ENCODE data around the gene PCSK4. TPM values are rescaled to one million over a fixed set of nuclear protein-coding genes. Genes with fewer than 3 reads are reported as not detected.
"Not testable (repeated sequence)": the region's sequence is repeated elsewhere in the genome, so short reads cannot be mapped to it uniquely, and the experiment has no call there.

PCSK4 gene
- total and polyA plus RNA-seq, 4 donors: 2.2 to 14.4 (median 9.3) TPM

DNA sequence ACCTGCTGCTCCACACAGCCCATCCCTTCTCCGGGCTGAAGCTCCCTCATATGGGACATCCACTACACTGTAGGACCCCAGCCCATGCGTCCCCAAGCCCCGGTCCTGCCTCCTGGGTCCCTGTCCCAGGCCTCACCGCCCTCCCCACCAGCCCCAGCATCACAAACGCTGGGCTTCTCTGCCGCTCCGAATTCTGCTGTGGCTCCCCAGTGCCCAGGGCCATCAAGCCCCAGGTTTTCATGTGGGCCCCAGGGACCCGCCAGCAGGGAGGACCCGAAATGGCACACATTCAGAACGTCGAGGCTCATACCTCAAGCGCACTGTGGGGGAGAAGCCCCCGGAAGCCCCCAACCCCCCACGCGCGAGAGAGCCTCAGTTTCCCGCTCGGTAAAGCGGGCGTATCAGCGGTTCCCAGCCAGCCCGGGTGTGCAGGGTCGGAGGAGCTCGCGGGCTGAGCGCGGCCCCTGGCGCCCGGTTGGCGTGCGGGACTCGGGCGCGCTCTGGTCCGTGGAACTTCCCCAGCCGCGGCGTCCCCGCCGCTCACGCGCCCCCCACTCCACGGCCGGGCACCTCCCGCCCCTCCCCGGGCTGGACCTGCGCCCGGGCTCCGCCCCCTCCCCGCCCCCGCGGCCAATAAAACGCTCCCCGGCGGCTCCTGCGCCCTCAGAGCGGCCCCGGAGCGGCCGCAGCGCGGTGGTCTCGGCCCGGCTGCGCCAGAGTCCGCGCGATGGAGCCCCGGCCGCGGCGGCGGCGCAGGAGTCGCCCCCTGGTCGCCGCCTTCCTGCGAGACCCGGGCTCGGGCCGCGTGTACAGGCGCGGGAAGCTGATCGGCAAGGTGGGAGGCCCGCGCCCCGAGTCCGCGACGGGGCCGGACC lies 33.5 kb upstream of the PCSK4 start, which contains the start of gene PLK5:
TSS of gene PLK5 (plus strand) at position 666 of the 875 bp plus-strand sequence. CDS start 2,920 bp downstream, outside the sequence.
- H3K4me3 ChIP-seq (ENCODE audit: low read depth, low read length): no peak within 1 kb of the TSS
- 7% methylated on average over 92 of the region's 92 CpGs for whole genome bisulfite sequencing (ENCODE audit: insufficient coverage)
- H3K27me3 ChIP-seq (ENCODE audit: control insufficient read depth, insufficient read depth, low read length): peaks cover 20% of the 10 kb centered on the region
- H3K36me3 ChIP-seq (ENCODE audit: control insufficient read depth, insufficient read depth, low read length): peaks cover 25% of the 10 kb centered on the region
- H3K27ac ChIP-seq (ENCODE audit: low read depth, low read length): no peak within 1 kb of the TSS
- DNase-seq (ENCODE audit: low read depth in 4 of 6, low spot score in 6 of 6): peak in 2 of 6 donors; percentile 48 to 50
- H3K4me1 ChIP-seq (ENCODE audit: control insufficient read depth, insufficient read depth, low read length): peaks cover 29% of the 10 kb centered on the region
- H3K9me3 ChIP-seq (ENCODE audit: control insufficient read depth, insufficient read depth, low read length): no peaks in the 10 kb centered on the region

- peaks cover 20% of the 10 kb centered on the region for H3K27me3 ChIP-seq (ENCODE audit: control insufficient read depth, insufficient read depth, low read length)
- H3K36me3 ChIP-seq (ENCODE audit: control insufficient read depth, insufficient read depth, low read length): peaks cover 20% of the 10 kb centered on the region
- H3K27ac ChIP-seq (ENCODE audit: low read depth, low read length): no peak overlapping the region
- no peak for DNase-seq (ENCODE audit: low read depth in 4 of 6, low spot score in 6 of 6)
- H3K9me3 ChIP-seq (ENCODE audit: control insufficient read depth, insufficient read depth, low read length): no peaks in the 10 kb centered on the region
- 81% methylated on average over 17 of the region's 18 CpGs for WGBS (ENCODE audit: insufficient coverage)
- H3K4me3 ChIP-seq (ENCODE audit: low read depth, low read length): no peak overlapping the region
- H3K4me1 ChIP-seq (ENCODE audit: control insufficient read depth, insufficient read depth, low read length): peaks cover 29% of the 10 kb centered on the region
Observed at GRCh38 chr19:1522838-1523237, 32.7 kb upstream of the PCSK4 start.

DNA sequence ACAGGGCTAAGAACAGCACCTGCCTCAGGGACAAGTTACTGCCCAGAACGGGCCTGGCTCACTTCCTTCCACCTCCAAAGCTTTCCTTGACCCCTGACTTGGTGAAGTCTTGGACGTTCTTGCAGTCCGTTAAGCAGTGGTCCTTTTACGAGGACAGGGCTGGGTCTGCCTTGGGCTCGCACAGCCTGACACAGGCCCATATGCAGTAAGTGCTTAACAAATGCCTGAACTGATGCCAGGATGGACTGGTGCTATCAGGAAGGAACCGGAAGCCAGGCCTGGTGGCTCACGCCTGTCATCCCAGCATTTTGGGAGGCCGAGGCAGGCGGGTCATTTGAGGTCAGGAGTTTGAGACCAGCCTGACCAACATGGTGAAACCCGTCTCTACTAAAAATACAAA lies 31.9 kb upstream of the PCSK4 start:
- no peak overlapping the region for H3K4me3 ChIP-seq (ENCODE audit: low read depth, low read length)
- H3K4me1 ChIP-seq (ENCODE audit: control insufficient read depth, insufficient read depth, low read length): peaks cover 29% of the 10 kb centered on the region
- H3K9me3 ChIP-seq (ENCODE audit: control insufficient read depth, insufficient read depth, low read length): no peaks in the 10 kb centered on the region
- peak overlapping the region; percentile 60 for H3K27ac ChIP-seq (ENCODE audit: low read depth, low read length)
- WGBS (ENCODE audit: insufficient coverage): 55% methylated on average over 8 of the region's 10 CpGs
- H3K27me3 ChIP-seq (ENCODE audit: control insufficient read depth, insufficient read depth, low read length): peaks cover 20% of the 10 kb centered on the region
- DNase-seq (ENCODE audit: low read depth in 4 of 6, low spot score in 6 of 6): no peak
- peaks cover 17% of the 10 kb centered on the region for H3K36me3 ChIP-seq (ENCODE audit: control insufficient read depth, insufficient read depth, low read length)

DNA sequence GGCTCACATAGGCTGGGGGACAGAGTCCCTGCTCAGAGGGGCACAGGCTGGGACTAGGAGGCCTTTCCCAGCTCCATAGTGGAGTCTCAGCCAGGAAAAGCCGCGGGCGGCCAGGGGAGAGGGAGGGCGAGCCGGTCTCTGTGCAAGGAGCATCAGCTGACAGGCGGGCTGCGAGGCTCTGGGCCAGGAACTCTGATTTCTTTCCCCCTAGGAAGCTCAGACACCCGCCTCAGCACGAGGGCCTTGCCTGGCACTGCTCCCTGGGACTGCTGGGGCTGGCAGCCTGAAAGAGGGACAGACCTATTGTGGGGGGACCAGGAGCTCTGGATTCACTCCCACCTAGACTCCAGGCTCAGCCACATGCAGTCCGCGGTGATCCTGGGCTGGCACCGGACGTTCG lies 31.5 kb upstream of the PCSK4 start:
- Histone ChIP-seq H3K27me3 (ENCODE audit: control insufficient read depth, insufficient read depth, low read length) (peaks cover 20% of the 10 kb centered on the region), H3K9me3 (ENCODE audit: control insufficient read depth, insufficient read depth, low read length) (no peaks in the 10 kb centered on the region), H3K4me3 (ENCODE audit: low read depth, low read length) (no peak overlapping the region), H3K4me1 (ENCODE audit: control insufficient read depth, insufficient read depth, low read length) (peaks cover 29% of the 10 kb centered on the region), H3K27ac (ENCODE audit: low read depth, low read length) (peak overlapping the region; percentile 60), H3K36me3 (ENCODE audit: control insufficient read depth, insufficient read depth, low read length) (peaks cover 14% of the 10 kb centered on the region)
- DNase-seq (ENCODE audit: low read depth in 4 of 6, low spot score in 6 of 6): peak in 3 of 6 donors; percentile 48 to 82 (median 70)
- 20% methylated on average over 14 of the region's 14 CpGs for WGBS (ENCODE audit: insufficient coverage)

- H3K27me3 ChIP-seq (ENCODE audit: control insufficient read depth, insufficient read depth, low read length): peaks cover 18% of the 10 kb centered on the region
- H3K4me3 ChIP-seq (ENCODE audit: low read depth, low read length): no peak overlapping the region
- H3K36me3 ChIP-seq (ENCODE audit: control insufficient read depth, insufficient read depth, low read length): peaks cover 2% of the 10 kb centered on the region
- DNase-seq (ENCODE audit: low read depth in 4 of 6, low spot score in 6 of 6): no peak
- H3K4me1 ChIP-seq (ENCODE audit: control insufficient read depth, insufficient read depth, low read length): peaks cover 27% of the 10 kb centered on the region
- H3K9me3 ChIP-seq (ENCODE audit: control insufficient read depth, insufficient read depth, low read length): no peaks in the 10 kb centered on the region
- no peak overlapping the region for H3K27ac ChIP-seq (ENCODE audit: low read depth, low read length)
- WGBS (ENCODE audit: insufficient coverage): 85% methylated on average over 16 of the region's 17 CpGs
Observed at GRCh38 chr19:1520203-1520780, 30.1 kb upstream of the PCSK4 start.

GRCh38 chr19:1519802-1520201 lies 29.7 kb upstream of the PCSK4 start:
- 78% methylated on average over 8 of the region's 8 CpGs for WGBS (ENCODE audit: insufficient coverage)
- H3K4me3 ChIP-seq (ENCODE audit: low read depth, low read length); H3K9me3 ChIP-seq (ENCODE audit: control insufficient read depth, insufficient read depth, low read length); H3K27ac ChIP-seq (ENCODE audit: low read depth, low read length); H3K36me3 ChIP-seq (ENCODE audit: control insufficient read depth, insufficient read depth, low read length); DNase-seq (ENCODE audit: low read depth in 4 of 6, low spot score in 6 of 6): not testable (repeated sequence)
- Histone ChIP-seq H3K27me3 (ENCODE audit: control insufficient read depth, insufficient read depth, low read length) (peaks cover 17% of the 10 kb centered on the region), H3K4me1 (ENCODE audit: control insufficient read depth, insufficient read depth, low read length) (peaks cover 23% of the 10 kb centered on the region)

DNA sequence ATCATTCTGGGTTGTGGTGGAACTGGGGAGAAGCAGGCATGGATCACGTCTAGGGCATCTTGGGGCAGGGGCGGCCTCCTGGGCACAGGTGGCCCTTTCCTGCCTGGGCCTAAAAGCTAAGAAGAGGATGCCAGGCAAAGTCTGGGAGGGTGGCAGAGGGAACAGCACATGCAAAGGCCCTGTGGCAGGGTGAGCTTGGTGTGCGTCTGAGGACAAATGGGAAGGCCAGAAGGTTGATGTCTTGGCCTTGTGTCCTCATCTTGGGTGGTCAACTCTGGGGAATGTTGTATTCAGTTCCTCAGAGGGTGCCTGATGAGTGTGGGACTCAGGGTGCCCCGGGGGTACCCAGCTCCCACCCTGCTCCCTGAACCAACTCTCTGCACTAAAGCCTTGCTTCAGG lies 28.3 kb upstream of the PCSK4 start:
- no peak for DNase-seq (ENCODE audit: low read depth in 4 of 6, low spot score in 6 of 6)
- H3K27ac ChIP-seq (ENCODE audit: low read depth, low read length): no peak overlapping the region
- no peak overlapping the region for H3K4me3 ChIP-seq (ENCODE audit: low read depth, low read length)
- H3K9me3 ChIP-seq (ENCODE audit: control insufficient read depth, insufficient read depth, low read length): no peaks in the 10 kb centered on the region
- H3K4me1 ChIP-seq (ENCODE audit: control insufficient read depth, insufficient read depth, low read length): peaks cover 22% of the 10 kb centered on the region
- peaks cover 22% of the 10 kb centered on the region for H3K27me3 ChIP-seq (ENCODE audit: control insufficient read depth, insufficient read depth, low read length)
- 89% methylated on average over 3 of the region's 4 CpGs for WGBS (ENCODE audit: insufficient coverage)
- H3K36me3 ChIP-seq (ENCODE audit: control insufficient read depth, insufficient read depth, low read length): no peaks in the 10 kb centered on the region

- H3K27me3 ChIP-seq (ENCODE audit: control insufficient read depth, insufficient read depth, low read length): peaks cover 33% of the 10 kb centered on the region
Observed at GRCh38 chr19:1516395-1516753, 26.2 kb upstream of the PCSK4 start.

GRCh38 chr19:1514986-1515721 lies 25.0 kb upstream of the PCSK4 start:
- peaks cover 43% of the 10 kb centered on the region for H3K27me3 ChIP-seq (ENCODE audit: control insufficient read depth, insufficient read depth, low read length)
- no peak for DNase-seq (ENCODE audit: low read depth in 4 of 6, low spot score in 6 of 6)
- peaks cover 2% of the 10 kb centered on the region for H3K36me3 ChIP-seq (ENCODE audit: control insufficient read depth, insufficient read depth, low read length)
- H3K9me3 ChIP-seq (ENCODE audit: control insufficient read depth, insufficient read depth, low read length): no peaks in the 10 kb centered on the region
- no peak overlapping the region for H3K4me3 ChIP-seq (ENCODE audit: low read depth, low read length)
- peaks cover 10% of the 10 kb centered on the region for H3K4me1 ChIP-seq (ENCODE audit: control insufficient read depth, insufficient read depth, low read length)
- 64% methylated on average over 7 of the region's 14 CpGs for WGBS (ENCODE audit: insufficient coverage)
- no peak overlapping the region for H3K27ac ChIP-seq (ENCODE audit: low read depth, low read length)

More at GRCh38 chr19:1516395-1516753, 26.2 kb upstream of the PCSK4 start:
- no peaks in the 10 kb centered on the region for H3K9me3 ChIP-seq (ENCODE audit: control insufficient read depth, insufficient read depth, low read length)
- peaks cover 2% of the 10 kb centered on the region for H3K36me3 ChIP-seq (ENCODE audit: control insufficient read depth, insufficient read depth, low read length)
- no peak overlapping the region for H3K27ac ChIP-seq (ENCODE audit: low read depth, low read length)
- peaks cover 8% of the 10 kb centered on the region for H3K4me1 ChIP-seq (ENCODE audit: control insufficient read depth, insufficient read depth, low read length)
- H3K4me3 ChIP-seq (ENCODE audit: low read depth, low read length): no peak overlapping the region
- WGBS (ENCODE audit: insufficient coverage): 62% methylated on average over 7 of the region's 8 CpGs
- no peak for DNase-seq (ENCODE audit: low read depth in 4 of 6, low spot score in 6 of 6)

Measured in spinal cord (tissue), 10 donors.